C1 segment of cervical spinal cord (tissue), 14 donors: ENCODE results near the gene LIN54.
"Not testable (repeated sequence)": the region's sequence is repeated elsewhere in the genome, so short reads cannot be mapped to it uniquely, and the experiment has no call there.

Experiments
- DNase-seq, 14 donors: peaks; one replicate each; lab custom pipeline; 2025; lab: John Stamatoyannopoulos, UW

LIN54 gene

DNA sequence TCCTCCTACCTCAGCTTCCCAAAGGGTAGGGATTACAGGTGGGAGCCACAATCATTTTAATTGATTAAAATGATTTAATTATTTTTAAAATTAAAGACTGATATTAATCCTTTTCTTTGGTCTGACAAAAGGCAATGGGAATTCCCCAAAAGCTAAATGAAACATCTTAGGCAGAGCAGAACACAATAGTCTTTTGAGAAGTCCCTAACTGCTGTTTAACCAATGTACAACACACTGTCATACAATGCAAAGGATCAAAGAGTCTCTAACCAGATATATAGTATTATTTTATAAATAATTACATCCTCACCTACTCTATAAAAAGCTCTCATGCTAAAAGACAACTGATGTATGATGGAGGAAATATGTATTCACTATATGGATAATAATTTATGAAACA is 63.1 kb downstream of the LIN54 start:
- DNase-seq = no peak

DNA sequence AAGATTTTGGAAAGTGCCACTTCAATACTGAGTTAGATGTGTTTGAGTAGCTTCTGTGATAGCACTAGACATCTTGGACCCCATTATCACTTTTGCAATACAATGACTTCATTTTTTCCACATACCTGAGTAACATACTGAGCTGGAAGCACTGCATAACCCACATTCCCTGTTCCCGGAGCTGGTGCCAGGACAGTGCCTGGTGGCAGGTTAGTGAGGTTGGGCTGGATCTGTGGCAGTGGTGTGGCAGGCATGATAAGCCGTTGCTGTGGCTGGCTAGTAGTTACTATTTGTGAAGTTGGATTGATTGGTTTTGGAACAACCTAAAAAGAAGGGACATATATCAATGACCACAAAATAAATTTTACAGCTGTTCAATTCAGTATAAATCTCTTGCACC is 71.2 kb downstream of the LIN54 start:
- DNase-seq = no peak

- no peak for DNase-seq
These were observed 76.2 kb downstream of the LIN54 start for GRCh38 chr4:82934441-82934840.

- no peak for DNase-seq
These were observed 79.5 kb downstream of the LIN54 start for GRCh38 chr4:82930848-82931755.

- no peak for DNase-seq
These were observed 88.8 kb downstream of the LIN54 start for GRCh38 chr4:82921795-82922194.

DNA sequence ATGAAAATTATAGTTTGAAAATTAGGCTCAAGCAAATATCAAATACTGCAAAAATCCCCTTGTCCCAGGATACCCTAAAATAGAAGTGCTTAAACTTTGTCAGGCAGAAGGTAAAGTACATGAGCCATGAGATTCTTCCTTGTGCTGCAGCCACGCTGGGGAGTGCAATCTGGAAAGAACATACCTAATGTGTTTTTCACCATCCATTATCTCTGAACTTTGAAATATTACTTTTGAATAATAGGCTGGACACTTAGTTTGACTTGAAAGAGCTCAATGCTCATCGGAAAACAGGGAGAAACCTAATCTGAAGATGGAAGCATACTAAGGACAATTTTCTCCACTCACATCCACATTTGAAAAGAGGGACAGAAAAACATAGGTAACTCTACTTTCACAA is 91.2 kb downstream of the LIN54 start:
- no peak for DNase-seq

DNA sequence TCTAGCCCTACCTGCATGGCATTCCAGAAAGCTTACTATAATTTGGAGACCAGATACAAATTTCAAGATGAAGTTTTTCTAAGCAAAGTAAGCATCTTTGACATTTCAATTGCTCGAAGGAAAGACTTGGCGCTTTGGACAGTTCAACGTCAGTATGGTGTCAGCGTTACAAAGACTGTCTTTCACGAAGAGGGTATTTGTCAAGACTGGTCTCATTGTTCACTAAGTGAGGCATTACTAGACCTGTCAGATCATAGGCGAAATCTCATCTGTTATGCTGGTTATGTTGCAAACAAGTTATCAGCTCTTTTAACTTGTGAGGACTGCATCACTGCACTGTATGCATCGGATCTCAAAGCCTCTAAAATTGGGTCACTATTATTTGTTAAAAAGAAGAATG is 92.5 kb downstream of the LIN54 start:
- peak in 1 of 14 donors; percentile 28 for DNase-seq

GRCh38 chr4:82913968-82914367 is 96.7 kb downstream of the LIN54 start:
- DNase-seq = not testable (repeated sequence)

DNA sequence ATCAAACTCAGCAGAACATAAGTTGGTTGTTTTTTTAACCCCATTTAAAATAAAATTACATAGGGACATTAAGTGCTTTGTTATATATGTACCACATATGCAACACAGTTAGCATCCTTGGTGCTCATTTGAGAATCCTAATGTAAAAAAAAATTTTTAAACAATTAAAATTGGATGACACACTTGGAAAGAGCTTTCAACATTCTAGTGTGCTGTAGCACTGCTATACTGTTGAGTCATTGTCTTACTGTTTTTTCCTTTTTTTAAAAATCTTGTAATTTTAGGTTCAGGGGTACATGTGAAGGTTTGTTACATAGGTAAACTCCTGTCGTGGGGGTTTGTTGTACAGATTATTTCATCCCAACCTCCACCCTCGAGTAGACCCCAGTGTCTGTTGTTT is 97.3 kb downstream of the LIN54 start:
- no peak for DNase-seq

- no peak for DNase-seq
These were observed 101.3 kb downstream of the LIN54 start for GRCh38 chr4:82909326-82909725.

- DNase-seq = no peak
These were observed 104.2 kb downstream of the LIN54 start for GRCh38 chr4:82906469-82906868.

DNA sequence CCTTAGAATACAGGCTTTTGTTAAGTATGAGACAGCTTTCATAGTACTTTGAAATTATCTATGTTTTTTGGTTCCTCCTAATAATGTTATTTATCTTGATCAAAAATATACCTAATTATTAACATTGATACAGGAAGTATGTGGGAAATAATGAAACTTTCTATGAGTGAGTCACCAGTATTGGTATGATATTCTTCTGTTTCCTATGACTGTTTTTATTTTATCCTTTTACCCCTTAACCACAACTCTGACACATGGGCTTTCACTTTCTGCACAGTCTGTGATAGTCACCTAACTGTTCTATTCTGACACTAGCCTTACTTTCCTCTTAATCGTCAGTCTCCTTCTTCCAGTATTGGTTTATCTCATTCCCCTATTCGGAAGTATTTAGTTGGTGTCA is 105.4 kb downstream of the LIN54 start:
- no peak for DNase-seq

- no peak for DNase-seq
These were observed 106.9 kb downstream of the LIN54 start for GRCh38 chr4:82903737-82904136.

DNA sequence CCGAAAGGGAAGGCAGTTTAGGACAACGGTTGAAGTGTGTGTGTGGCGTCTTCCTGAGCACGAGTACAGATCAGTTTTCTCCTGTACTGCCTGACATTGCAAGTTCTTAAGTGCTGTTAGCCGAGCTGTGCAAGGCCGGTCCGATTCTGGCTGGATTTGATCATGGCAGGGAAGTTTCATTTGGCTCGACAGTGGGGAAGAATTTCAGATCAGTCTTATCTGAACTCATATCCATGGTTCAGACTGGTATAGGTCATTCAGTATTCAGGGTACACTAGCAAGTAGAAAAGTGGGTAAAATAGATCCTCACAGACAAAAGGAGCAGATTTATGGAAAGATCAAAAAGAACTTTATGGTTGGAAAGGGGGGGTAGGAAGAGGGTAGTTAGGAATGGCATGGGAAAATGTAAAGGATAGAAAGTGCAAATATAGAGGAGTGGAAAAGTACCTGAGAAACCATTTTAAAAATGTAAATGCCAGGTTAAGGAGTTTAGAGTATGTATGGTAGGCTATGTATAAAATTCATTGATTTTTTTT is 109.4 kb downstream of the LIN54 start:
- peak in 1 of 14 donors; percentile 38 for DNase-seq

DNA sequence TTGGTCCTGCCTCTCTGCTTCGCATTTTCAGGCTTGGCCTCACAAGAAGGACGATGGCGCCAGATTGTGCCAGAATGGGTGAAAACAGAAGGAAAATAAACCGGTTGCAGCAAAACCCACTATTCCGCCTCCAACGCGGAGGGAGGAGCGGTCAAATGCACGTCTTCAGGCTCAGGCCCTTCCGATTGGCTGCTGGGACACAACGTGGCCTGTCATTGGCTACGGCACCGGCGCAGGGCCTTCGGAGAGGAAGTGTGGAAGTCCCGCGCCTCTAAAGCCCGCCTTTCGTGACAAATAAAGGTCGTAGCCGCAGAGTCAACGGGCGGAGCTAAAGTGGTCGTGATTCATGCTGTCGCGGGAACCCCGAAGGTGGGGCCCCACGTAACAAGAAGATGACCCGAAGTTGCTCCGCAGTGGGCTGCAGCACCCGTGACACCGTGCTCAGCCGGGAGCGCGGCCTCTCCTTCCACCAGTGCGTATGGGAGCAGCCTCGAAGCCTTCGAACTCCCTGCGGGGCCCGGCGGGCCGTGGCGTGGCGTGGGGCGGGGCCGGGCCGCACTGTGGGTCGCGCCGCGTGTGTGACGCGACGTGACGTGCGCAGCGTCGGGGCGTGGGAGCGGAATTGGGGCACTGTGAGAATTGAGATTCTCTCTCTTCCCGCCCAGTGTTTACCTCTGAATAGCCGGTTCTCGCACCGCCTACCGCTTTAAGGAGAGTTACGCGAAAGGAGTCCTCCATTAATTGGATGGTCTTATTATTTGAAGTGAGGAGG is 110.0 kb downstream of the LIN54 start, which contains the start of gene THAP9:
Gene THAP9 (plus strand): TSS at position 325 of the 772 bp plus-strand sequence. CDS start 68 bp downstream, at position 393.
- DNase-seq = peak; percentile 96 to 99 (median 98)

- no peak for DNase-seq
These were observed 110.6 kb downstream of the LIN54 start for GRCh38 chr4:82900066-82900410.

DNA sequence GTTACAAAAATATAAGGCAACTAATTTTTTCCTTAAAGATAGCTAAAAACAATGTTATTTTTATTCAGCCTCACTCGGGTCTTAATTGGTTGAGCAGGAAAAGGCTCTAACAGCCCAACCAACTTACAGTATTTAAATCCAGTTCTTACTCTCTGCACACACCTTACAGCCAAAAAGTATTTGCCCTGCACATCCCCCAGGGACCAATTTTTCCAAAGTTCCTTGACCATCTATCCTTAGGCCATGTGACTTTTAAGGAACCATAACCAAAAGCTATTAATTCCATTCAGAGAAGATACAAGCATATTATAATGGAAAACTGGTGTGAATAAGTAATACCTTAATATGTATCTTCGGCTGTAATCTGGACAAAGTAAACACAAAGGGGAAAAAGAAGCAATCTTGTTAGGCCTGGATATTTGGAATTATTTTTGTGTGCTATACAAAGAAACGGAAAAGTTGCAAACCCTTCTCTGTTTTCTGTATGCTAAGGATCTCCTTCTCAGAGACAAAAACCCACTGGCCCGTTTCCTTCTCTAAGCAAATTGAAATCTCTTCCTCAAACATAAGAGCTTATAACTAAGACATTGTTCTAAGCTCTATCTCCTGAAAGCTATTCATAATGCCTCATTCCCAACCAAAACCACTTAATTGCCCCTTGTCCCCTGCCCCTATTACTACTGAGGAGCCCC is 111.1 kb downstream of the LIN54 start:
- no peak for DNase-seq

DNA sequence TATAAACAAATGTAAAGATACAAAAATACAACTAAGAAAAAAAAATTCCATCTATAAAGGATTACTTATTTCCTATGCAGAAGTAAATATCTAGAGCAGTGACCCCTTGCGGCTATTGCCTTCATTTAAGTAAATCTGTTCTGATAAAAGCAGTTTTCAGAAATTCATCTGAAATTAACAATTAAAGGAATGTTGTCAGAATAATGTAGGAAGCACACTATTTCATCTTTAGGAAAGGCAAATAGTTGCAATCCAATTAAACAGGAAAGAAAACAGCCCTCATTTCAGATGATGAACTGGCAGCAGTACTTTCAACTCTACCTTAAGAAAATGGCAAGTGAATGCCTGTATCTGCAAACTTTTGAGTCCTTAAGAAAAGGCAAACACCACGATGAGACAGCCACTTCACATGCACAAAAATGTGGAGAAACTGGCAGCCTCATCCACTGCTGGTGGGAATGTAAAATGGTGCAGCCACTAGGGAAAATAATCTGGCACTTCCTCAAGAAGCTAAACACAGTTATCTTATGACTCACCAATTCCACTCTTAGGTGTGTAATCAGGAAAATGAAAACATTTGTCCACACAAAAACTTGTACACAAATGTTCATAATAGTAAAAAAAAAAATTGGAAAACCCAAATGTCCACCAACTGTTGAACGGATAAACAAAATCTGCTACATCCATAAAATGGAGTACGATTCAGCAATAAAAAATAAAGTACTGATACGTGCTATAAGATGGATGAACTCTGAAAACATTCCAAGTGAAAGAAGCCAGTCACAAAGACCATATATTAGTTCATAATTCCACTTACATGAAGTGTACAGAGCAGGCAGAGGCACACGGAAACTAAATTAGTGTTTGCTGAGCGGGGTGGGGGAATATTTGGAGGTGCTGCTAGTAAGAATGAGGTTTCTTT is 112.0 kb downstream of the LIN54 start:
- no peak for DNase-seq

- no peak for DNase-seq
These were observed 113.9 kb downstream of the LIN54 start for GRCh38 chr4:82896755-82897154.

DNA sequence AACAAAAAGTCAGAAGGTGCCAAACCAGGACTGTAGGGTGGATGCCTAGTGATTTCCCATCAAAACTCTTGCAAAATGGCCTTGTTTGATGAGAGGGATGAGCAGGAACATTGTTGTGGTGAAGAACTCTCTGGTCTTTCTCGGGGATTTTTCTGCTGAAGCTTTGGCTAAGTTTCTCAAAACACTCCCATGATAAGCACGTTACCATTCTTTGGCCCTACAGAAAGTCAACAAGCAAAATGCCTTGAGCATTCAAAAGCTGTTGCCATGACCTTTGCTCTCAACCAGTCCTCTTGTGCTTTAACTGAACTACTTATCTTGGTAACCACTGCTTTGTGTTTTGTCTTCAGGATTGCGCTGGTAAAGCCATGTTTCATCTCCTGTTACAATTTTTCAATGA is 116.7 kb downstream of the LIN54 start:
- DNase-seq = no peak

DNA sequence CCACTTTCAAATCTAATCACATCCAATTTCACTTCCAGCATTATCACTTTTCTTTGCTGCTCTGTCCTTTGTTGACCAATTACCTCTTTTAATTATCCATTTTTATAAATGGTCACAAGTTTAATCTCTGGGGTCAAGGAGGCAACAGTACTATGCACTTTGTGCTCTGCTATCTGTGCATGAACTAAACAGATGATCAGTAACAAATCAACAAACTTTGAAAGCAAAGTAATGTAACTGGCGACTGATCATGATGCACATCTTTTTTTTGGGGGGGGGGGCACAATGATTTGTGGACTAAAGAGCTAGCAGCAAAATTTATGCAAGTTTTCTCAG is 118.2 kb downstream of the LIN54 start:
- no peak for DNase-seq
